ENCODE measurements around the gene CSRP1.
"Not testable (repeated sequence)": the region's sequence is repeated elsewhere in the genome, so short reads cannot be mapped to it uniquely, and the experiment has no call there.

CSRP1 gene

DNA sequence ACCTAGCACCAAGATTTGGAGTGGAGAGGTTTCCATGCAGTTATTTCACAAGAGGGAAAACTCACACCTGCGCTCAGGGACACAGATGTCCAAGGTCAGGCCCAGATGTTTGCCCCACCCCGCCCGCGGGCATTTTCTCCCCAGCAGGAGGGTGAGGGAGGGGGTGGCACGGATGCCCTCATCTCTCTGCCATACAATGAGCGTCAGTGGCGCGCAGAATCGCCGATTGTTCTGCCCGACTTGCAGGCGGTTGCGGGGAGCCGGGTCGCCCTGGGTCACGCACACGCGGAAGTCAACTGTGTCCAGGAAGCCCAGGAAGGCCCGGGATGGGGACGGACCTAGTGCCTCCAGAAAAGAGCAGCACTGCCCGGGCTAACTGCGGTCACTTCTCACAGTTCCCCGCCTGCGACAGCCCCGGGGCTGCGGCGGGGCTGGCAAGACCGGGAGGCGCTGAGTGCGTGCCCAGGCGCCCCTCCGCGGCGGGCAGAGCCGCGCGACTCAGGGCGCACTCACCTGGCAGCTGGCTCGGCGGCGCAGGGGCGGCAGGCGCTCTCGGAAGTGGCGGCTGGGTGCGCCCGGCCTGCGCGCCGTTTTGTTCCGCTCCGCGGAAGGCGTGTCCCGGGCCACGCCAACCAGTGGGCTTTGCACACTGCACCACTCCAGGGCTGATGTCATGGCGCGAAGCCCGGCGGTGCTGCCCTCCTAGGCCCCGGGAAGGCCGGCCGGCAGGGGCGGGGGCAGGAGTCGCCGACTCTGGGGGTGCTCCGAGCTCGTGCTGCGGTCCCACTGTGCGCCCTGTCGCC, at the start of gene CSRP1:
Gene CSRP1 (minus strand): TSS at position 567 of the 803 bp plus-strand sequence. CDS start 10,820 bp downstream, outside the sequence.
- peak; percentile 75 to 80 for DNase-seq

DNA sequence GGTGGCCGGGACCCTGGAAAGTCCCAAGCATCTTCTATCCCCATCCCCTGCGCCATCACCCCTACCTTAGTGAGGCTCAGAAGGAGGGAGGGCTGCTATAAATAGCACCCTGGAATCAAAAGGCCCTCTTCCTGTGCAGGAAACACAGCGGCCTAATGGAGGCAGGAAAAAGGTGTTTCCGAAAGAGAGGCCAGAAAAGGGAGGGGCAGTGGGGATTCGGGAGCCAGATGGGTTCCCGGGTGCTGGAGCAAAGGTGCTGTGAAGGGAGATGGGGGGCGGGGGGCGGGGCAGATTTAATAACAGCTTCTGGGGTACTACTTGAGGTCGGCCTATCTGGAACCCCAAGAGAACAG, 48.6 kb upstream of the CSRP1 start:
- no peak for DNase-seq

DNA sequence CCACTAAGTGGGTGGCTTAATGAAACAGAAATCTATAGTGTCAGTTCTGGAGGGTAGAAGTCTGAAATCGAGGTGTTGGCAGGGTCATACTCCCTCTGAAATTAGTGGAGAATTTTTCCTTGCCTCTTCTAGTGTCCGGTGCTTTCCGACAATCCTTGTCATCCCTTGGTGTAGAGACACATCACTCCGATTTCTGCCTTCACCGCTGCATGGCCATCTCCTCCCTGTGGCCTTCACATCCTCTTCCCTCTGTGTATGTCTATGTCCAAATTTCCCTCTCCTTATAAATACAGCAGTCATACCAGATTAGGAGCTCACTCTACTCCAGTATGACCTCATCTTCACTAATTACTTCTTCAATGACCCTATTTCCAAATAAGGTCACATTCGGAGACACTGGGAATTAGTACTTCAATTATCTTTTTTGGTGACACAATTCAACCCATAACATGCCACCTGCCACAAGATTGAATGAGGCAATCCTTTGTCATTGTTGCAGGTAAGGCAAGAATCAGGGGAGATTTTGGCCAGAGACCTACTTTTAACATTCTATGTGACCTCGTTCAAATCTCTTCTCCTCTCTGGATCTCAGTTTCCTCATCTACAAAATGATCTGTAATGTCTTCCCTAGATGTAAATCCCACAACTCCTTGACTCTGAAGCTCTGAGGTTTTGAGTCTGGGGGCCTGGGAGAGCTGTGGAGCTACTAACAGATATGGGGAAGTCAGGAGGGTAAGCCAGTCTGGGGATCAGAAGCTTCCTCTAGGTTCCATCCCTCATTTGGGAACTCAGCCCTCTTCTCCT, 48.1 kb upstream of the CSRP1 start:
- DNase-seq, result no peak

DNA sequence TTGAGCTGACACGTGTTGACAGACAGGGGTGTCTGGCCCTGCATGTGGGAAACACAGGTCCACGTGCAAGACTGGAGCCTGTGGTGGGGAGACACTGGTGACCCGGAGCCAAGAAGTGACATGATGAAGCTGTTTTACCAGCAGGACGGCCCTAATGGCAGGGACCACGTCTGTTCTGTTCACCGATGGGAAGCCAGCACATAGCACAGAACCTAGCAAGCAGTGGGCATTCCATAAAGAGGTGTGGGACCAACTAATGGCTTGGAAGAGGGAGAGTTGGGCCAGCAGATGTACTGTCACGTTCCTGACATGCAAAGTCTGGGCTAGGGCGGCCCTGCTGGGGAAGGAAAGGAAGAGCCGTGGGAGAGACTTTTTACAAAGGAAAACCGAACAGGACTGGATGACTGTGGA, 47.3 kb upstream of the CSRP1 start:
- no peak for DNase-seq

DNA sequence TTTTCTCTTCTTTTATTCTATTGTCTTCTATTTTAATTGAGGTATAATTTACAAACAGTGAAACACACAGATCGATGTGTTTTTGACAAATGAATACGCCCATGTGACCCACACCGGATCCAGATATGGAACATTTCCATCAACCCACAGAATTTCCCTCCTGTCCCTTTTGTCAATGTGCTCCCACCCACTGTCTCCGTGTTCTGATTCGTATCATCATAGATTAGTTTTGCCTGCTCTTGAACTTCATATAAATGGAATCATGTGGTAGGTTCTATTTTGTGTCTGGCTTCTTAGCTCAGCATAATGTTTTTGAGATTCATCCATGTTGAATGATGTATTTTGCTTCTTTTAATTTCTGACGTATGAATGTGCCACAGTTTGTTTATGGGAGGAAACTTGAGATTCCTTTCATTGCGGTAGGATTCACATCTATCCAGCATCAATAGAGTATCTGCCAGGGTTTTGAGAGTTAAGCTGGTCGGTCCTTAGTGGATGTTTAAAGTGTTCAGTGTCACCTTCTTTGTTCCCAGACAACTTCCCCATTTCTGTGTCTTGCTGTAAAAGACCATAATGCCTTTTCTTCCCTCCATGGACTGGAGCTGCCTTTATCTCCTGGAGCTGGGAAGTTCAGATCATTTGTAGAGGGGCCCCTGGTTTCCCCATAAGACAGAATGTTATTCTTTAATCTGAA, 46.7 kb upstream of the CSRP1 start:
- no peak for DNase-seq

DNA sequence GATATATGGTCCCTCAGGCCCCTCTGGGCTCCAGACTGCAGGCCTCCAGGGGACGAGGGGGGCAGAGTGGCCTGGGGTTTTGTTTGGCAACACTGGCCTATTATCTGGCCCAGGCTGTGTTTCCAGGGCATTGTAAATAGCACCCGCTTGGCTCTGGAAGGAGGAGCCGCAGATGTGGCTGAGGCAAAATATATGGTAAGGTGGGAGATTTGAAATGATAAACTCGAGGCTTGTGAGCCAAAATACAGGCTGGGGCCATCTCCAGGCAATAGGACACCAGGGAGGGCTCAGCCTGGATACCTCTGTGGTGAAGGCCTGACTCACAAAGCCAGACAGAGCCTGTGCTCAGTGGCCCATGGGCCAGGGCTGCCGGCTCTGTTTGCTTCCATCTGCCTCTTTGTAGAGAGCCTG, 46.0 kb upstream of the CSRP1 start:
- DNase-seq, result no peak

DNA sequence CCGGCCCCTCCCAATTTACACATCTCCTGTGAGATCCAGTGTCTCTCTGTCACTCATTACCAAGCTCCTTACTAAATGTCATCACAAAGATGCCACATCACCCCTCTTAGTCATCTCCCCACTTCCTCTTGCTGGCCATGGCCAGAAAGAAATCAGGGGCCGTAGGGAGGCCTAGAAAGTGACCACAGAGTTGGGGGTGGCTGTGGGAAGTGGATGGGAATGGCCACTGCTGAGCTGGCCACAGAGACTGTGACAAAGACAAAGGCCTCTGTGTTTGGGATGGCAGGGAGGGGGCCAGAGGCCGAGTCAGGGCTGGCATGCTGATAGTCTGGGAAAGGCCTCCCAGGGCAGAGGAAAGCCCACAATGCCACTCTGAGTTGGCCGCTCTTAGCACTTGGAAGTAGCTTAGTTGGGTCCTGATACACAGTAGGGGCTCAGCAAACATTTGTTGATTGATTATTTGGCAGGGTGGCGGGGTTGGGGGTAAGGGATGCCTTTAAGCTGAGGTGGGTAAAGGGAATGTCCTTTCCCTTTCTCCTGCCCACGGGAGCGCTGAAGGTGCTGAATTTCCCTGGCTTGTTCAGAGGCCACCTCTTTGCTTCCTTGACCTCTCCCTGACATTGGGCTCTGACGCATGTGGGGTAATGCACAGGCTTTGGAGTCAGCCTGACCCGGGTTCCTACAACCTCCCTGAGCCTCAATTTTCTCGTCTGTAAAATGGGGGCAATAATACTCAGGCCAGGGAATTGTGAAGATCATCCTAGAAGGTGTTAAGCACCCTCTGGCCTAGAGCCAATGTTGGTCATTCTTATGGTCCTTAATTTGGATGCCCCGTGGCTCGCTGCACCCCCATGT, 45.2 kb upstream of the CSRP1 start:
- no peak for DNase-seq

DNA sequence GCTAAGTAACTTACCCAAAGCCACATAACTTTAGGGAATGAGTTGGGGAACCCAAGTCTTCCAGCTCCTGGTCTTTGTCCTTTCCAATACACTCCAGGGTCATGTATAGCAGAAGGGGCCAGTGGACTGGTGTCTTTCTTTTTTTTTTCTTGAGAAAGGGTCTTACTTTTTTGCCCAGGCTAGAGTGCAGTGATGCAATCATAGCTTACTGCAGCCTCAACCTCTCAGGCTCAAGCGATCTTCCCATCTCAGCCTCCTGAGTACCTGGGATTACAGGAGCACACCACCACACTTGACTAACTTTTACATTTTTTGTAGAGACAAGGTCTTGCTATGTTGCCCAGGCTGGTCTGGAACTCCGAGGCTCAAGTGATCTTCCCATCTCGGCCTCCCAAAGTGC, 44.2 kb upstream of the CSRP1 start:
- DNase-seq, result no peak

DNA sequence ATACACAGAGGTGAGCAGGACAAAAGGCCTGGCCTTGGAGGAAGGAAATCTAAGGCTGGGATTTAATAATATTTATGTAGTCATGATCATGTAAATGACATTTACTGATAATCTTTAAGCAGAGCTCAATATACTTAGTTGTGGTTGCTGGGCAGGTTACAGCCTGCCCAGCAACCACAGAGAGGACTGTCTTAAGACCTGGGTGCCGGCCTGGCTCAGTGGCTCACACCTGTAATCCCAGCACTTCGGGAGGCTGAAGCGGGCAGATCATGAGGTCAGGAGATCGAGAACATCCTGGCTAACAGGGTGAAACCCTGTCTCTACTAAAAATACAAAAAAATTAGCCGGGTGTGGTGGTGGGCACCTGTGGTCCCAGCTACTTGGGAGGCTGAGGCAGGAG, 42.6 kb upstream of the CSRP1 start:
- DNase-seq, result not testable (repeated sequence)

DNA sequence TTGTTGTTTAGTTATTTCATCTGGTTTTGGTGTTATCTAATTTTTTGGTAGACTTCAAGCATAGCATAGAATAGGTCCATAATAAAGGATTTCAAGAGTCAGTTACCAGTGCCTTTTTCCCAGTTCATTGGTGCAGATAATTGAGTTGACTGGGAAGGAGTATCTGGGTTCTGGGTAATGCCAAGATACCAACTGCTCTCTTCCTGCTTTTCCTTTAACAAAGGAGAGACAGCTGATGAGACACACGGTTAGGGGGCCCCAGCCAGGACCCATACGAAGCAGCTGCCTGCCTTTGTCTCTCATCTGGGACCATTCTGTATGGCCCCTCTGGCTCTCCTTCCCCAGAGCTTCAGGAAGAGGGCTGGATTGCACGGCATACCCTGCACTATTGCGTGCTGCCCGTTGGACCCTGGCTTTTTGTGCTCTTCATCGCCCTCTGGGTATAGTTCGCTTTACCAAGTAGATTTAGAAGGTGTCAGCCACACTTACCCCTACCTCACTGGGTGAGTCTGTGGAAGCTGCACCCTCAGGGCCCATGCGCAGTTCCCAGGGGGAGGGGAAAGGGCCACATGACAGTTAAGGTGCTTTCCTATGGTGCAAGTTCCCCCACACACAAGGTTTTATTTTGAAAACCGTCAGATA, 39.0 kb upstream of the CSRP1 start:
- DNase-seq, result no peak

DNA sequence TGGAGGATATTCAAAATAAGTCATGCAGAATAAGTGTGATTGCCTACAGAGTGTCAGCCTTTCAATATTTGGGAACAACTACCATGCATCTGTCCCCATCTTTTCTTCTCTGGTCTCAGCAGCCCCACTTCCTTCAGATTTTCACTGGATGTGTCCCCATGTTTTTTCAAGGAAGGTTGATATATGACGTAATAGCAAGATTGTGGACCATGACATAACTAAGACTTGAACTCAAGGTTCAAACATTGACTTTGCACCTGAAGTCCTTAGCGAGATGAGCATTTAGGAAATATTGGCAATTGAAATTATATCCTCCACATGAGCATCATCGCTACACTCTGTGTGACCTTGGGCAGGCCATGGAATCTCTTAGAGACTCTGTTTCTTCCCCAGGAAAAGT, 37.8 kb upstream of the CSRP1 start:
- no peak for DNase-seq

DNA sequence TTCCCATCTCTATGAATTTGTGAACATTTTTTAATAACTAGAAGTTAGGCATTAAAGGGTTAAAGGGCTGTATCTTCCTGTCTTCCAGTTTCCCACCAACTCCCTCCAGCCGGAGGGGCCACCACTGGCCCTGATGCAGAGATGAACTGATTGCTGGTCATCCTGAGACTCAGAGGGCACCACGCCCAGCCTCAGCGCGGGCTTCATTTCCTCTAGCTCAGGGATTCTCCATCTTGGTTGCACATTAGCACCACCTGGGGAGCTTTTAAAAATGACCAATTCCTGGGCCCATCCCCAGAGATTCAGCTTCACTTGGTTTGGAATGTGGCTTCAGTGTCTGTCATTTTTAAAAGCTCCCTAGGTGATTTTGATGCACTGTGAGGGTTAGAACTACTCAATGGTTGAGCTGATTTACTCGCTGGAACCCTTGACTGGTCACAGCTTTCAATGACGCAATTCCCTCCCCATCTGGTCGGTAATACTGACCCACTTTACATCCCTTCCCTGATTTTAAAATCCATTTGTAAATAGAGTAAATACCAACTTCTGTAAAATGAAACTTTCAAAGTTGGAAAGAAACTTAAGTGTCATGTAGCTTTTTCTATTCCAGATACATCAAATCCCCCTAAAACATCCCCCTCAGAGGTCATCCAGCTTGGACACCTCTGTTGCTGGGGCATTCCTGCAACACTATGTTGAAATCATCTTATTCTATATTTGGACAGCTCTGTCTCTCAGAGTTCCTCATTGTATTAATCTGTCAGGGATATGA, 37.1 kb upstream of the CSRP1 start:
- DNase-seq, result no peak

DNA sequence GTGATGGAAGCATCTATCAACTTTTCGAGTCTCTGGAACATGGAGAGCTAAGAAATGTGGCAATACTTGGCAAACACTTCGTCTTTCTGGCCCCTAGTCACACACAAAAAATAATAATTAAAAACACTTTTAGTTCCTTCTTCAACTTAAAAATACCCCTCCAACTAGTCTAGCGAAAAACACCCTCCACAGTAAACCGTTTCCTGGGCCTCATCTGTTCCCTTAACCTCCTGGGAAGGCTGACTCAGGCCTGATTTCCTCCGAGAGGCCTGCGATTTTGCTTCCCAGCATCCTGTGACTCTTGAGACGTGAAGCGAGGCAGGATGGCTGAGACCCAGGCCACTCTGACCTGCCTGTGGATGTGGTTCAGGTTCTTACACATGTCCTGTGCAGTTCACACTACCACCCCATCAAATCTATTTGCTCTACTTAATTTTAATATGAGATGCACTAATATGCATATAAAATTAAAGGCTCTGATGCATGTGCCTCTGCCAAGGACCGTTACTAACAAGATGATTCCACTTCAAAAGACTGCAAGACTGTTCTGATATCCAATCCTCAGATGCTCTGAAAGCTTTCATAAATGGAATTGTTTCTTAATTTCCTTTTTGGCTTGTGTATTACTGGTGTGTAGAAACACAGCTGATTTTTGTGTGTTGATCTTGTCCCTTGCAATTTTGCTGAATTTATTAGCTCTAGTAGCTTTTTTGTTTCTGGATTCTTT, 35.5 kb upstream of the CSRP1 start:
- DNase-seq, result no peak

DNA sequence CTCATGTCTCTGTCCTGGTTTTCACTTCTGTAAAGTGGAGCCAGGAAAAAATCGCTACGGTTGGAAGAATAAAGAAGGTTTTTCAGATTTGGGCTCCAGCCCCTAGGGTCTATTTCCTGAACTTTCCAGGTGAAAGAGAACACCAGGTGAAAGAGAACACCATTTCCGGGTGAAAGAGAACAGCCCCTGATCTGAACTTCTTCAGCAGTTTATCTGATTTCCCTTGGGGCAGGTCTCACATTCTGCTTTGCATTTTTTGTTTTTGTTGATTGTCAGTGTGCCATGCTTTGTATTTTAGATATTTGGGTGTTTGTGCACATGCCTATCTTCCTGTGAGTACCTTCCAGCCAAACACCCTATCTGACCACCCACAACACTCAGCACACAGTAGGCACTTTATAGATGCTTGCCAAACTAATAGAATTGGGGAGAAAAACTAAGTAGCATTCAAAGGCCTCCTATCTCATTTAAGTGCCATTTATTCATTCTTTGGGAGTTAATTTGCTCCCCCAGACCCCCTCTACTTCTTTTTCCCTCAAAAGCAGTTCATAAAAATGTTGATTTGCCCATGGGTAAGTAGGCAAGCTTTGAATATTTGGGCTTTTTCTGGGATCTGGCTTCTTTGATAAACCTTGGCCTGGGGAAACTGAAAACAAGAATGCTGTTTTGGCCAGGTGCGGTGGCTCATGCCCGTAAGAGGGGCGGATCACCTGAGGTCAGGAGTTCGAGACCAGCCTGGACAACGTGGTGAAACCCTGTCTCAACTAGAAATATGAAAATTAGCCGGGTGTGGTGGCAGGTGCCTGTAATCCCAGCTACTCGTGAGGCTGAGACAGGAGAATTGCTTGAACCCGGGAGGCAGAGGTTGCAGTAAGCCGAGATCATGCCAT, 34.2 kb upstream of the CSRP1 start:
- DNase-seq, result no peak

DNA sequence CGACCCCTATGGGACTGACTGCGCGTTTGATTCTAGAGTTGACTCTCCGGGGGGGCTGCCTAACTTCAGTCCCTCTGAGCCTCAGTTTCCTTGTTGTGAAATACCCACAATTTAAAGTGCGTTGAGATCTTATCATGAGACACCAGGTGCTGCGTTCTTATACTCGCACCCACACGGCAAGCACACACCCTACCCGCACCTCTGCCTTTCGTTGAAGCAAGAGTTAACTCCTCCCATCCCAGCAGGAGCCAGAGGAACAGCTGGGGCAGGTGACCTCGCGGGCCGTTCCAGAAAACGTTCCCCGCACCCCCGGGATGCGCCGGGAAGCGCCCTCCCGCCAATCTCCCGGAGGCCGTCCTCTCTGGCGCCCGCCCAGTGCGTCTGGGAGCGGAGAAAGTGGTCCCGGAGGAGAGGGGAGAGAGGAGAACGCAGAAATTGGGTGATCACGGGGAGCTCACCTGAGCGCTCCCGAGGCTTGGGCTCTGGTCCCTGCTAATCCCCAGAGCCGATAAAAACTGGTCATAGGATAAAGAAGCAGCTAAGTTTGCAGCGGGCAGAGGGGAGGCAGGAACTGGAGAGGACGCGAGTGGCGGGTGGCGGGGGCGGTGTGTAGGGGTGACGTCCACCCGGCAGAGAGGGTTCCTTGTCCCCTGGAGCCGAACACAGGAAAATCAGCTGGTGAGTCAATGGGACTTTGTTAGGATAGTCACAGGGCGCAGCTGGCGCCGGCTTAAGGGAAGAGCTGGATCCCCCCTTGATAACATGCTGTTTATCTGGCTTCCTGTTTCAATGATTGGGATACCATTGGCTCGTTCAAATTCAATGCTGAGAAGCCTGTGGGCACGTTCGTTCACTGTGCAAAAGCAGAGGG, 32.9 kb upstream of the CSRP1 start:
- DNase-seq, result no peak

DNA sequence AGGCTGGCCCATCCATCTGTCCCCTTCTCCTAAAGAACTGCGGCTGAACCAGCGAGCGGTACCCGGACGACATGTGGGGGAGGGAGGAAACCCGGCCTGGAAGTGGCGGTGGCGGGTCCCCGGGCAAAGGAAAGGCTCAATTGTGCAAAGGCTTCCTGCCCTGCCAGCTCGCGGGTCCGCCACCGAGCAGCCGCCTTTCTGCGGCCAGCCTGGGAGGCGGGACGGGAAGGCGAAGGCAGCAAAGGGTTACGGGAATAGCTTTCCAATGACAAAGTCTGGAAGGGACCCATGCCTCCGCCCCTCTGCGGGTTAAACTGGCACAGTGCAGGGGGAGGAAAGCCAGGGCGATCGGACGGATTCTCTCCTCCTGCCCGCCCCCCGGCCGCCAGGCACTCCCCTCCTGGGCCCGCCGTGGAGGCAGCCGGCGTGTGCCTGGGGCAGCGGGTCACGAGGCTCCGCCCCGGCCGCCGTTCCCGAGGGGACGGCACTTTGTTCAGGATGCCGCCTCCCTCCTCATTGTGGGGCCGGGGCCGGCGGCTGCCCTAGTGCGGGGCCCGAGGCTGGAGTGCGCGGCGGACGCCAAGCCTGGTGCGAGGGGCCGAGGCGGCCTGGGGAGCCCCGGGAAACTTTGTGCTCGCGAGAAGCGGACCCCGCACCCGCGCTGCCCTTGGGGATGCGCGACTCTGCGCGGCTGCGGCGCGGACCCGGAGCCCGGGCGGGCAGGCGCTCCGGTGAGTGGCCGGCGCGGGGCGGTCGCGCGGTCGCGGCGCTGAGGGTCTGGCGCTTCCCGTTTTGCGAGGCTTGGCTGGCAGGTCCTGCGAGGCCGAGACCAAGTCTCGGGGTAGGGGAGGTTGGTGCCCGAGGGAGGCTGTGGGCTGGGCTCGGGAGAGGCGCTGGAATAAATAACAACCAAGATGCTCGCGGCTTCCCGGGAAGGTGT, 32.0 kb upstream of the CSRP1 start, which contains the start of gene NAV1:
Gene NAV1 (plus strand): TSS at position 516 of the 940 bp plus-strand sequence. CDS start 83,758 bp downstream, outside the sequence.
- DNase-seq, result no peak
